Fibroblast of villous mesenchyme (primary cell): ENCODE data around the gene FGF2. TPM values are rescaled to one million over a fixed set of nuclear protein-coding genes. Genes with fewer than 3 reads are reported as not detected.
A peak's percentile ranks its signal among the peaks of the same experiment; 100 is the strongest.
"Not testable (repeated sequence)": the region's sequence is repeated elsewhere in the genome, so short reads cannot be mapped to it uniquely, and the experiment has no call there.

Source experiments
- DNase-seq: peaks from one replicate; pipeline ENCODE4 v3.0.0-alpha.2; 2010; ENCODE audit warnings: low read depth
- H3K4me3 ChIP-seq: 2 replicates; pipeline ENCODE4 v1.5.1; 2011; ENCODE audit warnings: low read depth, mild to moderate bottlenecking, low read length
- total RNA-seq: library from RNA; depleted of rRNA; stranded (reverse); fragments of >200 nt; gene quantifications from 2 replicates; pipeline ENCODE4 v1.2.3, GENCODE V29; 2012
- TF ChIP-seq, protein P1 (sequence below): IDR thresholded peaks from 2 replicates; pipeline ENCODE4 v1.5.1; 2012; ENCODE audit warnings: low read depth, mild to moderate bottlenecking, low read length; ENCODE audit not compliant: insufficient read depth

FGF2 gene
- total RNA-seq, 1 donor: 176 TPM

- TF ChIP-seq, protein P1, sequence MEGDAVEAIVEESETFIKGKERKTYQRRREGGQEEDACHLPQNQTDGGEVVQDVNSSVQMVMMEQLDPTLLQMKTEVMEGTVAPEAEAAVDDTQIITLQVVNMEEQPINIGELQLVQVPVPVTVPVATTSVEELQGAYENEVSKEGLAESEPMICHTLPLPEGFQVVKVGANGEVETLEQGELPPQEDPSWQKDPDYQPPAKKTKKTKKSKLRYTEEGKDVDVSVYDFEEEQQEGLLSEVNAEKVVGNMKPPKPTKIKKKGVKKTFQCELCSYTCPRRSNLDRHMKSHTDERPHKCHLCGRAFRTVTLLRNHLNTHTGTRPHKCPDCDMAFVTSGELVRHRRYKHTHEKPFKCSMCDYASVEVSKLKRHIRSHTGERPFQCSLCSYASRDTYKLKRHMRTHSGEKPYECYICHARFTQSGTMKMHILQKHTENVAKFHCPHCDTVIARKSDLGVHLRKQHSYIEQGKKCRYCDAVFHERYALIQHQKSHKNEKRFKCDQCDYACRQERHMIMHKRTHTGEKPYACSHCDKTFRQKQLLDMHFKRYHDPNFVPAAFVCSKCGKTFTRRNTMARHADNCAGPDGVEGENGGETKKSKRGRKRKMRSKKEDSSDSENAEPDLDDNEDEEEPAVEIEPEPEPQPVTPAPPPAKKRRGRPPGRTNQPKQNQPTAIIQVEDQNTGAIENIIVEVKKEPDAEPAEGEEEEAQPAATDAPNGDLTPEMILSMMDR: no peak
- H3K4me3 ChIP-seq: no peak overlapping the region
- DNase-seq: no peak
These were observed 32.1 kb downstream of the FGF2 start for GRCh38 chr4:122858705-122859104.

DNA sequence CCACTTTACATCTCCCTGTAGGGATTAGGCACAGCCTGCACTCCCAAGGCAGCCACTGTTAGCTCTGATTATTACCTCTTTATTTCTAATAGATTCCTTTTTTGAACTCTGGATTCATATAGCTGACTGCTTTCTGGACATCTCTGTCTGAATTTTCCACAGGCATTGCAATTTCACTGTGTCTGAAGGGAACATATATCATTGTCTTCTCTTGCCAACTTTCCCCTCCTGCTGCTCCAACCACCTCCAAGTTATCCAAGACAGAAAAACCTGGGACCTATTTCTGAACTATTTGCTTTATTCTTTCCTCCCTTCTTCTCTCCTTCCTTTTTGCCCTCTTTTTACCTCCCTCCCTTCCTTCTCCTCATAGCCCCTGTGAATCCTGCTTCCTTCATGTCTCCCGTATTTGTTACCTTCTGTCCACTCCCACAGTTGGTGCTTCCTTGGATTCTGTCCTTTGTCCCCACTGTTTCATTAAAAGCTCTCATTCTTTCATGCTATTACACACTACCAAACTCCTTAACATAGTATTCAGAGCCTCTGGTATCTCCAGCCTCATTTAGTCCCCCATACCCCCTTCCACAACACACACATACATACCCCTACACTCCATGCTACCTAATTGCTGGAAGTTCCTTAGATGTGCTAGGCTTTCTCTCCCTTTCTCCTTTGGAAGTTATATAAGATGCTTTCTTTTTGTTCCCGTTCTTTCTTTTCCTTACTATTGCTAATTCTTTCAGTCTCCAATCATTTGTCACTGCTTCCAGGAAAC, 34.7 kb downstream of the FGF2 start:
- H3K4me3 ChIP-seq: no peak overlapping the region
- TF ChIP-seq, protein P1: no peak
- no peak for DNase-seq

GRCh38 chr4:122863639-122864038, 37.0 kb downstream of the FGF2 start:
- H3K4me3 ChIP-seq: no peak overlapping the region
- no peak for DNase-seq
- TF ChIP-seq, protein P1: no peak

DNA sequence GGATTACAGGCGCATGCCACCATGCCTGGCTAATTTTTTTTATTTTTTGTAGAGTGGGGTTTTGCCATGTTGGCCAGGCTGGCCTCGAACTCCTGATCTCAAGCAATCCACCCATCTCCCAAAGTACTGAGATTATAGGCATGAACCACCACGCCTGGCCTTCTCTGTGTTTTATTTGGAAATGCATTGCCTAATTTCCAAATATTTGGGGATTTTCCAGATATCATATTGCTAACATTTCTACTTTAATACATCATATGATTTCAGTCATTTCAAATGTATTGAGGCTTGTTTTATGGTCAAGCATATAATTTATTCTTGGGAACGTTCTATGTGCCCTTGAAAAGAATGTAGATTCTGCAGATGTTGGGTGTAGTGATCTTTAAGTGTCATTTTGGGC, 38.8 kb downstream of the FGF2 start:
- DNase-seq: no peak
- H3K4me3 ChIP-seq: no peak overlapping the region
- TF ChIP-seq, protein P1: no peak

DNA sequence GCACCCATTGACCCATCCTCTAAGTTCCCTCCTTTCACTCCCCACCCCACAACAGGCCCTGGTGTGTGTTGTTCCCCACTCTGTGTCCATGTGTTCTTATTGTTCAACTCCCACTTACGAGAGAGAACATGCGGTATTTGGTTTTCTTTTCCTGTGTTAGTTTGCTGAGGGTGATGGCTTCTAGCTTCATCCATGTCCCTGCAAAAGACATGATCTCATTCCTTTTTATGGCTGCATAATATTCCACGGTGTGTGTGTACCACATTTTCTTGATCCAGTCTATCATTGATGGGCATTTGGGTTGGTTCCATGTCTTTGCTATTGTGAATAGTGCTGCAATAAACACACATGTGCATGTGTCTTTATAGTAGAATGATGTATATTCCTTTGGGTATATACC, 41.6 kb downstream of the FGF2 start:
- not testable (repeated sequence) for H3K4me3 ChIP-seq, DNase-seq

DNA sequence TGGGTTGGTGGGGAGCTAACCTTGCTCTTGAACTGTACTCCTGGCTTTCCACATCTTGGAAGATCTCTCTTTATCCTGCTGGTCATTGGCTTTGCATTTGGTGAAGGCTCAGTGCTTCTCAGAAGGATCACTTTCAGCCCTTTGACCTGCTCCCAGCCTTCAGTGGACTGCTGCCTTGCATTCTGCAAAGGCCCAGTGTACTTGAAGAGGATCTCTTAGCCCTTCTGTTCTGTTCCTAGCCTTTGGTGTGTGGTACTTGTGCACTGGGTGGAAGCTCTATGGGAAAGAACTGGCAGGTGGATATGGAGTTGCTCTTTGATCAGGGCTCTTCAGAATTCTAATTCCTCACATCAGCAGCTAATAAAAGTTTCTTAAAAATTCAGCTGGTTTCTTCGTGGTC, 46.5 kb downstream of the FGF2 start:
- TF ChIP-seq, protein P1: no peak
- H3K4me3 ChIP-seq: no peak overlapping the region
- DNase-seq: no peak

DNA sequence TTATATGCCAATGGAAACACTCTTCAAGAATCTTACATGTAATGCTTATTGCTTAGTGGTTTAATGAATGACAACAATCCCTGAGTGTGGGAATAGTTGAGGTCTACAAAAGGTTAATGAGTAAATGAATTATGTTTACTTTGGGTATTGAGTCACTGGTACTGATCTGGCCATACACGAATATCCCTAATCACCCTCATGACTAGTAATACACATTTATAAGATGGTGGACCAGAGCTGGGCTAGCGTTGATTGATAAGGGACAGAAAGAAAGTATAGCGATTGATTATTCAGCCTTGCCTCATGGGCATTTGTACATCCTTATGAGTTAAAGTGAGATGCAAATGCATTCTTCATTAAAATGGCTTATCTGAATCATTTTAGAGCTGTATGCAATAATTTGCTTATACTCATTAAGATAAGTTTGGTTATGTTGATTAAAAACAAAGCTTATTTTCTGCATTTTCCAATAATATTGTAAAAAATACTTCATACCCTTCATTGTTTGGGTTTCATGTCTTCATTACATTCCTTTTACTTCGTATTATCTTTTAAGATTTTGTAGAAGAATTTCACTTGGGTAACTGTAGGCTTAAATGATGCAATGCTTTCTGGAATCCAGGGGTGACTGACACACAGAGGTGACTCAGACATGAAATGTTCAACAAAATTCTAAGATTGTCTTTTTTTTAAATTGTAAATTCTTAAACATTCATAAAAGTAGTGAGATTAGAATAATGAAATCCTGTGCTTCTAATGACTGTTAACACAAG, 47.4 kb downstream of the FGF2 start:
- TF ChIP-seq, protein P1: no peak
- no peak overlapping the region for H3K4me3 ChIP-seq
- peak; percentile 86 for DNase-seq
